ENCODE data around the gene ARVCF.
A peak's percentile ranks its signal among the peaks of the same experiment; 100 is the strongest.

ARVCF gene

DNA sequence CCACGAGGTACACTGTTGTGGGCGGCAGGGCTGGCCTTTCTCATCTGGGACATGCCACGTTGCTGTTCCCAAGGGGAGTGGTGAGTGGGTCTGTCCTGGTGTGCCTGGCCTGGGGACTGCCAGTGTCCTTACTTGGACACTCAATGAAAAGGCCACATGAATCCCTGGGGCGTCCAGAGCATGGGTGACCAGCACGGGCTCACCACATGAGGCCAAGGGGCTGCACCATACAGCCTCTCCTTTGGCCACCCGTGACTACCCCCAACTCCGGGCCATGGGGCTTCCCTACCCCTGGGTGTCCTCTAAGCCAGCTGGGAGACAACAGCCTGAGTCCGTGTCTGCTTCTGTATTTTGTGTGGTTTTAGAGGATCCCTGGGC, 54.8 kb downstream of the ARVCF start:
- Histone ChIP-seq H3K4me3 (ENCODE audit: low read depth in 1 of 2, low read length in 2 of 2) (no peak overlapping the region), H3K9ac (ENCODE audit: low read length) (no peak overlapping the region), H3K4me1 (ENCODE audit: insufficient read depth, low read length) (peaks cover 19% of the 10 kb centered on the region), H3K36me3 (ENCODE audit: insufficient read depth, low read length) (peaks cover 32% of the 10 kb centered on the region), H3K27me3 (ENCODE audit: control insufficient read depth in 1 of 2, insufficient read depth in 2 of 2, low read length in 2 of 2) (no peaks in the 10 kb centered on the region), H3K27ac (ENCODE audit: low read depth, low read length) (no peak overlapping the region), H3K9me3 (ENCODE audit: low read length) (no peaks in the 10 kb centered on the region)

DNA sequence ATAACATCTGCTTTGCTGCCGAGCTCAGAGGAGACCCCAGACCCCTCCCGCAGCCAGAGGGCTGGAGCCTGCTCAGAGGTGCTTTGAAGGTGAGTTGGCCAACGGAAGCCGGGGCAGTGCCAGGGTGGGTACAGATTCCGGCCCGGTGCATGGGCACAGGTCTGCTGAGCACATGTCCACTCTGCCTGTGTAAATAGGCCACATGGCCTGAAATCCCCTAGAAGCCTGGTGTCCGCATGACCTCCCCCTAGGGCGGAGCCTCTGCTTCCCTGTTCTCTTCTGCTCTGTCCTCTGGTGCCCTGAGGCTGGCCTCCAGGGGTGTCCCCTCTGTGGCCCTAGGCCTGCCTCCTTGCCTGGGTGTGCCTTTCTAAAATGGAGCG, 55.4 kb downstream of the ARVCF start:
- Histone ChIP-seq H3K4me1 (ENCODE audit: insufficient read depth, low read length) (peaks cover 19% of the 10 kb centered on the region), H3K36me3 (ENCODE audit: insufficient read depth, low read length) (peaks cover 31% of the 10 kb centered on the region), H3K27ac (ENCODE audit: low read depth, low read length) (no peak overlapping the region), H3K9ac (ENCODE audit: low read length) (no peak overlapping the region), H3K9me3 (ENCODE audit: low read length) (no peaks in the 10 kb centered on the region), H3K4me3 (ENCODE audit: low read depth in 1 of 2, low read length in 2 of 2) (no peak overlapping the region), H3K27me3 (ENCODE audit: control insufficient read depth in 1 of 2, insufficient read depth in 2 of 2, low read length in 2 of 2) (no peaks in the 10 kb centered on the region)

DNA sequence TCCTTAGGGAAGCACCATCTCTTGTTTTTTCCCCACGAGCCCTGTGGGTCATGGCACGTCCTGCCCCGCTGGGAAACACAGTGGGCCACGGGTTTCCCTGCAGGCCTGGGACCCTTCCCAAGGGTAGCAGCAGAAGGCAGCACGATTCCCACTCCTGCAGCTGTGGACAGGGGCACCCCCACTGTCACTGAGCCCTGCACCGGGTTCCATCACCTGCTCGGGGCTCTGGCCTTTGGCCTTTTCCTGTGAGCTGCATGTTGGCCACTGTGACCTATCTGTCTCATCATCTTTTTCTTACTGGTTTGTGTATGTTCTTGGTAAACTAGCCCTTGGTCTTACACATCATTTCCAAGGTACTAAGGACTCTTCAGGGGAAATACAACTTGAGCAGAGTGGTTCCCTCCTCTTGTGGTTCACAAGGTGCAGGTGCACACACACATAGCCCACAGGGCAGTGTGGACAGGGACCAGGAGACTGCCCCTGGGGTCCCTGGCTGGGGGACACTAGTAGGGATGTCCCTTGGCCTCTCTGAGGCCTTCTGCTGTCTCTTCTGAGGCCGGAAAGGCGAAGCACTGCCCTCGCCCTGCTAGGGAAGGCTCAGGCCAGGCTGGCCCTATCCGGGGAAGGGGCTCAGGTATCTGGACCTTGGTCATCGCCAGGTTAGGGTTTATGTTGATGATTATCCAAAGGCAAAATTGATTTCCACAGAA, 56.0 kb downstream of the ARVCF start:
- no peak overlapping the region for H3K27ac ChIP-seq (ENCODE audit: low read depth, low read length)

DNA sequence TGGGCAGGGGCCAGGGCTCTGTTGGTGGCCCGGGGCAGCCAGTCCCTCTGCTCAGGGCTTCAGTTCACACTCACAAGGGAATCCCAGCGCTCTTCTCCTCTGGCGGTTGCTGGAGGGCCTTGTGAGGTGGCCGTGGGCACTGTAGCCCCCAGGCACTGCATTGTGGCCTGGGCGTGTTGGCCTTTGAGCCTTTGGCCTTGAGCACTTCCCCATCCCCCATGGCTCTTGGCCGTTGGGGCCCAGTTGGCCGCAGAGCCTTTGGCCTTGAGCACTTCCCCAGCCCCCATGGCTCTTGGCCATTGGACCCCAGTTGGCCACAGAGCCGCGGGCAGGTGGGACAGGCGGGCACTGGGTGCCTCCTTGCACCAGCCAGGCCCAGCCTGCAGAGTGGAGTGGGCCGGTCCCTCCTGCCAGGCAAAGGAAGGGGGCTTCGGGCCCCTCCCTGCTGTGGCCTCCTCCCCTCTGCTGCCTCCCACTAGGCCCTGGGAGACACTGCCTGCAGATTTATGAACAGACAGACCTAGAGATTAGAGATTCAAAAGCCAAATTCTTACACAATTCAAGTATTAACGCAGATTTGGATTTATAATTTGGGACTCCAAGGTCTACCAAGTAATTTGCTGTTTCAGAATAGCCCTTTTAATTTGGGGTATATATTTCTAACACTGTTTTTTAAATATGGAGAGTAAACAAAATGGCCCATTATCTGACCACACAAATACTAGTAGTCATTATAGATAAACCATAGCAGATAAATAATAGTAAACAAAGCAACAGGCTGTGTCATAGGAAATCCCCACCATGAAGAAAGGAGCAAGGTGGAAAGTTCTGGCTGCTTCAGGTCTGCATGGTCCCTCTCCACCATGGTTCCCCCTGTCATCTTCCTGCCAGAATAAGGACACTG, 56.8 kb downstream of the ARVCF start:
- Histone ChIP-seq H3K4me3 (ENCODE audit: low read depth in 1 of 2, low read length in 2 of 2) (no peak overlapping the region), H3K4me1 (ENCODE audit: insufficient read depth, low read length) (peaks cover 19% of the 10 kb centered on the region), H3K9ac (ENCODE audit: low read length) (no peak overlapping the region), H3K36me3 (ENCODE audit: insufficient read depth, low read length) (peaks cover 24% of the 10 kb centered on the region), H3K27me3 (ENCODE audit: control insufficient read depth in 1 of 2, insufficient read depth in 2 of 2, low read length in 2 of 2) (no peaks in the 10 kb centered on the region), H3K27ac (ENCODE audit: low read depth, low read length) (no peak overlapping the region), H3K9me3 (ENCODE audit: low read length) (no peaks in the 10 kb centered on the region)

More for the DNA sequence above, 56.0 kb downstream of the ARVCF start:
- Histone ChIP-seq H3K27me3 (ENCODE audit: control insufficient read depth in 1 of 2, insufficient read depth in 2 of 2, low read length in 2 of 2) (no peaks in the 10 kb centered on the region), H3K9me3 (ENCODE audit: low read length) (no peaks in the 10 kb centered on the region), H3K4me3 (ENCODE audit: low read depth in 1 of 2, low read length in 2 of 2) (no peak overlapping the region), H3K36me3 (ENCODE audit: insufficient read depth, low read length) (peaks cover 27% of the 10 kb centered on the region), H3K4me1 (ENCODE audit: insufficient read depth, low read length) (peaks cover 19% of the 10 kb centered on the region), H3K9ac (ENCODE audit: low read length) (no peak overlapping the region)

- Histone ChIP-seq H3K4me1 (ENCODE audit: insufficient read depth, low read length) (peaks cover 19% of the 10 kb centered on the region), H3K27me3 (ENCODE audit: control insufficient read depth in 1 of 2, insufficient read depth in 2 of 2, low read length in 2 of 2) (no peaks in the 10 kb centered on the region), H3K27ac (ENCODE audit: low read depth, low read length) (peak overlapping the region; percentile 68), H3K9me3 (ENCODE audit: low read length) (no peaks in the 10 kb centered on the region), H3K9ac (ENCODE audit: low read length) (peak overlapping the region; percentile 44), H3K36me3 (ENCODE audit: insufficient read depth, low read length) (peaks cover 17% of the 10 kb centered on the region), H3K4me3 (ENCODE audit: low read depth in 1 of 2, low read length in 2 of 2) (peak overlapping the region in 1 of 2 donors; percentile 59)
These were observed 57.5 kb downstream of the ARVCF start for GRCh38 chr22:19959043-19959586.

DNA sequence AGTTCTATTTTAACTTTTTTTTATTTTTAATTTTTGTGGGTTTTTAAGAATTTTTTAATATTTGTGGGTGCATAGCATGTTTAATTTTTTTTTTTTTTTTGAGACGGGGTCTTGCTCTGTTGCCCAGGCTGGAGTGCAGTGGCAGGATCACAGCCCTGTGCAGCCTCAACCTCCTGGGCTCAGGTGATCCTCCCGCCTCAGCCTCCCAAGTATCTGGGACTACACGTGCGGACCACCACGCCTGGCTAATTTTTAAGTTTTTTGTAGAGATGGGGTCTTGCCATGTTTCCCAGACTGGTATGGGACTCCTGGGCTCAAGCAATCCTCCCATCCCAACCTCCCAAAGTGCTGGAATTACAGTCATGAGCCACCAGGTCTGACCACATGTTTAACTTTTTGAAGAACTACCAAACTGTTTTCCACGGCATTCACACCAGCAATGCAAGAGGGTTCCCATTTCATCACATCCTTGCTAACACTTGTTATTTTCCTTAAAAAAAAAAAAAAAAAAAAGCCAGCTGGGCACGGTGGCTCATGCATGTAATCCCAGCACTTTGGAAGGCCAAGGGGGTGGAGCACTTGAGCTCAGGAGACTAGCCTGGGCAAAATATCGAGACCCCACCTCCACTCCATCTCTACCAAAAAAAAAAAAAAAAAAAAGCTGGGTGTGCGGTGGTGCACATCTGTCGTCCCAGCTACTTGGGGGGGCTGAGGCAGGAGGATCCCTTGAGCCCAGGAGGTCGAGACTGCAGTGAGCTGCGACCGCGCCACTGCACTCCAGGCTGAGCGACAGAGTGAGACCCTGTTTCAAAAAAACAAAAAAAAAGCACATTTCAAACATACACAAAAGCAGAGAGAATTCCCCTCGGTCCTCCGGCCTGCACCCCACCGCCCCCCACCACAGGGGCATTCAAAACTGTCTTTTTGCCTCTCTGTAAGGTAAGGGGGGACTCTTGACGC, 58.3 kb downstream of the ARVCF start:
- H3K4me1 ChIP-seq (ENCODE audit: insufficient read depth, low read length): peaks cover 27% of the 10 kb centered on the region
- H3K9ac ChIP-seq (ENCODE audit: low read length): no peak overlapping the region
- H3K4me3 ChIP-seq (ENCODE audit: low read depth in 1 of 2, low read length in 2 of 2): peak overlapping the region in 1 of 2 donors; percentile 59

DNA sequence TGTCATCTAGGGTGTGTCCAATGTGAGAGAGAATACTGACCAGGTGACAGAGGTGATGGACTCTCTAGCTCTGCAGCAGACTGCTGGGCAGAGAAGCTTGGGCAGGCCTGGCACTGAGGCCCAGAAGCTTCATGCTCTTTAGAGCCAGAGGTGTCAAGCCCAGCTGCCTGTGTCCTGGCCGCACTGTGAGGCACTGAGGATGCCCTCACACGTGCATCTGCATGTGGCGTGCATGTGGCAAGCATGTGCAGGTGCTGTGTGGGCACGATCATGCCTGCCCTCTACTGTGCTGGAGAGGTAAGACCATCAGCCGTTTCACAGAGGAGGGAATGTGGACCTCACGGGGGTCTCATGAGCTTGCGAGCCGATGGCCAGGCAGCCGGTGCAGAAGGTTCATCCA, 59.2 kb downstream of the ARVCF start:
- Histone ChIP-seq H3K27ac (ENCODE audit: low read depth, low read length) (no peak overlapping the region), H3K9me3 (ENCODE audit: low read length) (no peaks in the 10 kb centered on the region), H3K4me3 (ENCODE audit: low read depth in 1 of 2, low read length in 2 of 2) (no peak overlapping the region), H3K27me3 (ENCODE audit: control insufficient read depth in 1 of 2, insufficient read depth in 2 of 2, low read length in 2 of 2) (no peaks in the 10 kb centered on the region), H3K9ac (ENCODE audit: low read length) (no peak overlapping the region), H3K36me3 (ENCODE audit: insufficient read depth, low read length) (peaks cover 9% of the 10 kb centered on the region), H3K4me1 (ENCODE audit: insufficient read depth, low read length) (peaks cover 26% of the 10 kb centered on the region)

More for the DNA sequence above, 58.3 kb downstream of the ARVCF start:
- no peaks in the 10 kb centered on the region for H3K27me3 ChIP-seq (ENCODE audit: control insufficient read depth in 1 of 2, insufficient read depth in 2 of 2, low read length in 2 of 2)
- H3K27ac ChIP-seq (ENCODE audit: low read depth, low read length): peak overlapping the region; percentile 68
- H3K36me3 ChIP-seq (ENCODE audit: insufficient read depth, low read length): peaks cover 9% of the 10 kb centered on the region
- no peaks in the 10 kb centered on the region for H3K9me3 ChIP-seq (ENCODE audit: low read length)

- no peak overlapping the region for H3K4me3 ChIP-seq (ENCODE audit: low read depth in 1 of 2, low read length in 2 of 2)
- no peak overlapping the region for H3K27ac ChIP-seq (ENCODE audit: low read depth, low read length)
- H3K27me3 ChIP-seq (ENCODE audit: control insufficient read depth in 1 of 2, insufficient read depth in 2 of 2, low read length in 2 of 2): no peaks in the 10 kb centered on the region
- no peaks in the 10 kb centered on the region for H3K9me3 ChIP-seq (ENCODE audit: low read length)
- no peaks in the 10 kb centered on the region for H3K36me3 ChIP-seq (ENCODE audit: insufficient read depth, low read length)
- H3K9ac ChIP-seq (ENCODE audit: low read length): no peak overlapping the region
- H3K4me1 ChIP-seq (ENCODE audit: insufficient read depth, low read length): peaks cover 21% of the 10 kb centered on the region
These were observed 61.1 kb downstream of the ARVCF start for GRCh38 chr22:19955241-19956128.

DNA sequence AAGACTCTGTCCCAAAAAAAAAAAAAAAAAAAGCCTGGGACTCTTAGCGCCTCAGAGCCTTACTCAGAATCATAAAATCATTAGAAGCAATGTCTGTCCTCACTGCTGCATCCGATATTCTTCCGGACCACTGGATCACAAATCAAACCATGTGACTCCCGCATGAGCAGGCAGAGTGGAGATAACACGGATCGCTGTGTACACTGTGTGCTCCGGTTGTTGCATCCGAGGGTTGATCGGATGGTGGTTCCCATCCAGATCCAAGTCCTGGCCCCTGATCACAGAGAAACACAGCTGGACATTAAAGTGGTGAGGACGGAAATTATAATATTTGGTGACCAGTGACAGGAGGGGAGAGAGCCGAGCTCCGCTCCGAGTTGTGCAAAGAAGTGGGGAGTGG, 65.3 kb downstream of the ARVCF start:
- no peaks in the 10 kb centered on the region for H3K9me3 ChIP-seq (ENCODE audit: low read length)
- no peaks in the 10 kb centered on the region for H3K27me3 ChIP-seq (ENCODE audit: control insufficient read depth in 1 of 2, insufficient read depth in 2 of 2, low read length in 2 of 2)
- no peak overlapping the region for H3K27ac ChIP-seq (ENCODE audit: low read depth, low read length)
- no peak overlapping the region for H3K9ac ChIP-seq (ENCODE audit: low read length)
- no peaks in the 10 kb centered on the region for H3K36me3 ChIP-seq (ENCODE audit: insufficient read depth, low read length)
- no peak overlapping the region for H3K4me3 ChIP-seq (ENCODE audit: low read depth in 1 of 2, low read length in 2 of 2)
- H3K4me1 ChIP-seq (ENCODE audit: insufficient read depth, low read length): peaks cover 24% of the 10 kb centered on the region

- H3K9me3 ChIP-seq (ENCODE audit: low read length): no peaks in the 10 kb centered on the region
- H3K9ac ChIP-seq (ENCODE audit: low read length): no peak overlapping the region
- no peak overlapping the region for H3K4me3 ChIP-seq (ENCODE audit: low read depth in 1 of 2, low read length in 2 of 2)
- H3K36me3 ChIP-seq (ENCODE audit: insufficient read depth, low read length): no peaks in the 10 kb centered on the region
- no peaks in the 10 kb centered on the region for H3K27me3 ChIP-seq (ENCODE audit: control insufficient read depth in 1 of 2, insufficient read depth in 2 of 2, low read length in 2 of 2)
- no peak overlapping the region for H3K27ac ChIP-seq (ENCODE audit: low read depth, low read length)
- H3K4me1 ChIP-seq (ENCODE audit: insufficient read depth, low read length): peaks cover 23% of the 10 kb centered on the region
These were observed 68.4 kb downstream of the ARVCF start for GRCh38 chr22:19948057-19948760.
